GM19193 (cell line): Measurements from ENCODE around the gene MLXIPL.

Source experiments
- POLR2A ChIP-seq: IDR thresholded peaks from 4 replicates; pipeline ENCODE4 v1.6.1; 2011; ENCODE audit not compliant: insufficient read depth, insufficient read length; ENCODE audit errors: extremely low read depth

The MLXIPL gene, protein sequence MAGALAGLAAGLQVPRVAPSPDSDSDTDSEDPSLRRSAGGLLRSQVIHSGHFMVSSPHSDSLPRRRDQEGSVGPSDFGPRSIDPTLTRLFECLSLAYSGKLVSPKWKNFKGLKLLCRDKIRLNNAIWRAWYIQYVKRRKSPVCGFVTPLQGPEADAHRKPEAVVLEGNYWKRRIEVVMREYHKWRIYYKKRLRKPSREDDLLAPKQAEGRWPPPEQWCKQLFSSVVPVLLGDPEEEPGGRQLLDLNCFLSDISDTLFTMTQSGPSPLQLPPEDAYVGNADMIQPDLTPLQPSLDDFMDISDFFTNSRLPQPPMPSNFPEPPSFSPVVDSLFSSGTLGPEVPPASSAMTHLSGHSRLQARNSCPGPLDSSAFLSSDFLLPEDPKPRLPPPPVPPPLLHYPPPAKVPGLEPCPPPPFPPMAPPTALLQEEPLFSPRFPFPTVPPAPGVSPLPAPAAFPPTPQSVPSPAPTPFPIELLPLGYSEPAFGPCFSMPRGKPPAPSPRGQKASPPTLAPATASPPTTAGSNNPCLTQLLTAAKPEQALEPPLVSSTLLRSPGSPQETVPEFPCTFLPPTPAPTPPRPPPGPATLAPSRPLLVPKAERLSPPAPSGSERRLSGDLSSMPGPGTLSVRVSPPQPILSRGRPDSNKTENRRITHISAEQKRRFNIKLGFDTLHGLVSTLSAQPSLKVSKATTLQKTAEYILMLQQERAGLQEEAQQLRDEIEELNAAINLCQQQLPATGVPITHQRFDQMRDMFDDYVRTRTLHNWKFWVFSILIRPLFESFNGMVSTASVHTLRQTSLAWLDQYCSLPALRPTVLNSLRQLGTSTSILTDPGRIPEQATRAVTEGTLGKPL

GRCh38 chr7:73623798-73624668 is at the start of gene MLXIPL:
MLXIPL (minus strand) TSS chr7:73624522; CDS start chr7:73624492, 30 bp downstream.
- TF ChIP-seq POLR2A: no peak

DNA sequence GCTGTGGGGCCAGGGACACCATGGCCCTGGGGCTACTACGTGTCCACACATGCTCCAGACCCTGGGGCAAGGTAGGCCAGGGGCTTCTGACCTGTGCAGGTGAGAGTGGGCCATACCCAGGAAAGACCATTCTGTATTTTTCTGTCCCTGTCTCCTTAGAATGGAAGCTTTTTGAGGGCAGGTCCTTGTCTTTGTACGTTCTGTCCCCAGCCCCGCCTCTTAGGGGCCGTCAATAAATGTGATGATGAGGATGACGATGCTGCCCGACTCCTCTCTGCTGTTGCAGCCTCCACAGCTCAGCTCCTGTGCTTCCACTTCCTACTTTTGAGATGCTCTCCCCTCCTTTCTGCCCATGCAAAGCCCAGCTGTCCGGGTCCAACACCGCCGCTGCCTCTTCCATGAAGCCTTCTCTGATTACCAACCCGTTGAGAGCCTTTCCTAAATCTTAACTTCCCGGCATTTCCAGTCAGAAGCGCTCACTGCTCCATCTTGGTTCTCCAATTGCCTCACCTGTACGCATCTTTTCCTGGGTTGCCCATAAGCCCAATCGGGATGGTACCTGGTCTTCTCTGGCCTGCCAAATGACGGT is 47.6 kb upstream of the MLXIPL start:
- TF ChIP-seq POLR2A: no peak

DNA sequence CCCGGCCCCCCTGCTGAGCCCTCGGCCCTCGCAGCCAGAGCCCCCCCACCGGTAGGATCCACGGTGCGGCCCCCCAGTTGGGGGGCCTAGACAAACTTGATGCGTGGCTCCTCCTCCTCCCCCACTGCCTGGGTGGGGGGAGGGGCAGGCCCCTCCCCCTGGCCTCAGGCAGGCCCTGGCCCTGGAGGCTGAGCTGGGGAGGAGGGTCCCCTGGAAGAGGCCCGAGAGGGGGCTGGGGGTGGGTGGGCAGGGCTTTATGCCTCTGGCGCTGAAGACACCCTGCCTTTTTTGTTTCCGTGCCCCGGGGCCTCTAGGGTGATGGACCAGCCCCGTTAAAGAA is 47.0 kb upstream of the MLXIPL start:
- no peak for TF ChIP-seq POLR2A

DNA sequence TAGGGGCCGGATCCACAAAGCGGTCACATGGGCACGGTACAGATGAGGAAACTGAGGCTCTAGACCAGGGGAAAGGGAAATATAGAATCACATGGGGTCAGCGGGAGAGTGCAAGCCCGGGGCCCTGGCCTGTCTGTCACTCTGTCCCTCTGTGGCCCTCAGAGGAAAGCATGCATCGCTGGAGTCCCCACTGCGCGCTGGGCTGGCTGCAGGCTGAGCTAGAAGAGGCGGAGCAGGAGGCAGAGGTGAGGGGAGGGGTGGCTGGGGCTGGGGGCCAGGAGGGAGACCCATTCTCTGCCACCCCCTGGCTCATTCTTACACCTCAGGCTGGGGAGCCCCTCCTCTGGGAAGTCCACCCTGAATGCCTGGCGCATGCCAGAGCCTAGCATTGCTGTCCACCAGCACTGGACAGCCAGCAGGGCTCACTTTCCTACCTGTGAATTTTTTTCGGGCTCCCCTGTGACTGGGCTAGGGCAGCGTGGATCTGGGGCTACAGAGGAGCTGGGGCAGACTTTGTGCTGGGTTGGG is 45.6 kb upstream of the MLXIPL start:
- TF ChIP-seq POLR2A: no peak

GRCh38 chr7:73669288-73669701 is 45.0 kb upstream of the MLXIPL start:
- TF ChIP-seq POLR2A: no peak

GRCh38 chr7:73668886-73669230 is 44.5 kb upstream of the MLXIPL start:
- no peak for TF ChIP-seq POLR2A

DNA sequence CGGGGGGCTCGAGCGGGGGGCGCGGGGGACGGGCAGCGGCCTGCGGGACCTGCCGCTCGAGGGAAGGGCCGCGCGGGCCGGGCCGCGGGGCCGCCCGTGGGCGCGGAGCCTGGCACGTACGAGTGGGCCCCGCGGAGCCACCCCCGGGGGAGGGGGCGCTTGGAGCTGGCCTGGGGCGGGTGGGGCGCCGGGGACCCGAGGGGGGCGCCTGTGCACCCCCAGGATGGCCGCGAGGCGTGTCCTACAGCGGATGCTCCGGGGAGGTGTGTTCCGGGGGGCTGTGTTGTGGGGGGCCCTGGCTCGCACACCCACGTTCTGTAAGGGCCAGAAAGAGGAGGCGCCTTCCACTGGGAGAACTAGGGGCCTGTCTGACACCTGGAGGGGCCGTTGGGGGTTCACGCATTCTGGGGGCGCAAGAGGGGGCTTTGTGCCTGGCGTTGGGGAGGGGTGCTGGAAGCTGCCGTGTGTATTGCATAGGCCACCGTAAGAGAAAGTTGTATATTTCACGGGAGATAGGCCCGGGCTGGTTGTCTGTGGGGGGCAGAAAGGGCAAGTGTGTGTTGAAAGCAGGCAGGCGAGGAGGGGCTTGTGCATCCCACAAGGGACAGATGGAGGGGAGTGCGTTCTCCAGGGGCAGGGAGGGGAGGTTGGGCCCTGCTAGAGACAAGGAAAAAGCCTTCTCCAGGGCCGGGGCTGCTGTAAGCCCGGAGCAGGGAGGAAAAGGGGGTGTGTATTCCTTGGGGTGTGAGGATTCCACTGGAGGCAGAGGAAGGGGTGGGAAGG is 44.0 kb upstream of the MLXIPL start:
- no peak for TF ChIP-seq POLR2A

DNA sequence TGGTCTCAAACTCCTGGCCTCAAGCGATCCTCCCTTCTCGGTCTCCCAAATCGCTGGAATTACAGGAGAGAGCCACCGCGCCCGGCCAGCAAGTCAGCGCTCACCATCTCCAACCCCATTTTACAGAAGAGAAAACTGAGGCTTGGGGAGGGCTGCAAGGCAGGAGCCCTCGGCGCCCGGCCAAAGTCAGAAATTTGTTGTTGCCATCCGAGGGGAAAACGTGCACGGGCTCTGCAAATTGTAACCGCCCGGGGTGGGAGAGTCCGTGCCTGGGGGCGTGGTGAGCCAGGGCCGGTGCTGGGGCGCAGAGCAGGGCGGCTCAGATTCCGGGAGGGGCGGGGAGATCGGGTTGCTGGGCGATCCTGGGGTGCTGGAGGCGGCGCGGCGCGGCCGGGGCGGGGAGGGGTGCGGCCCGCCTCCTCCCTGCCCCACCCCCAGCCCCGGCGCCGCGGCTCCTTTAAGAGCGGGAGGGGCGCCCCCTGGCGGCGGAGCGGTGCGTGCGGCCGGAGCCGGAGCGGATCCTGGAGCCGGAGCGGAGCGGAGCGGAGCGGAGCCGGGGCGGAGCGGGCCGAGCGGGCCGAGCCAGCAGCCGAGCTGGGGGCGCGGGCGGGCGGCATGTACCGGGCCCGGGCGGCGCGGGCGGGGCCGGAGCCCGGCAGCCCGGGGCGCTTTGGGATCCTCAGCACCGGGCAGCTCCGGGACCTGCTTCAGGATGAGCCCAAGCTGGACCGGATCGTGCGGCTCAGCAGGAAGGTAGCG is 43.2 kb upstream of the MLXIPL start, which contains the start of gene VPS37D:
VPS37D (plus strand) TSS at position 488 of the 759 bp plus-strand sequence; CDS start at position 616, 128 bp downstream.
- no peak for TF ChIP-seq POLR2A

DNA sequence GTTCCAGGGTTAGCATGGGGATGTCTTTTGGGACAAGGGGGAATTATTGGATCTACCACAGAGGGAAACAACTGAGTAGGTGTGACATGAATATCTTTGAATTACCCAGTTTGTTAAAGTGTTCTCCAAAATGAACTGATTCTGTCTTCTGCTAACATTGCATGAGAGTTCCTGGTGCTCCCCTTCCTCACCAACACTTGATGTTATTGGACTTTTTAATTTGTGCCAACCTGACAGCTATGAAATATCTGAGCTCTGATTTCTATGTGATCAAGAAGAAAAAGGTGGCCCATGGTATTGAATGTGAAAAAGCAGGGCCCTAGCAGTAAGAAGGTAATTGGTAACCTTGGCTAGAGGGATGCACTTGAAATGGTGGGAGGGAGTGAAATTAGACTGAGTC is 38.7 kb upstream of the MLXIPL start:
- no peak for TF ChIP-seq POLR2A

- TF ChIP-seq POLR2A: no peak
Observed at GRCh38 chr7:73659983-73660382, 35.7 kb upstream of the MLXIPL start.

GRCh38 chr7:73652541-73652949 is 28.2 kb upstream of the MLXIPL start:
- no peak for TF ChIP-seq POLR2A

DNA sequence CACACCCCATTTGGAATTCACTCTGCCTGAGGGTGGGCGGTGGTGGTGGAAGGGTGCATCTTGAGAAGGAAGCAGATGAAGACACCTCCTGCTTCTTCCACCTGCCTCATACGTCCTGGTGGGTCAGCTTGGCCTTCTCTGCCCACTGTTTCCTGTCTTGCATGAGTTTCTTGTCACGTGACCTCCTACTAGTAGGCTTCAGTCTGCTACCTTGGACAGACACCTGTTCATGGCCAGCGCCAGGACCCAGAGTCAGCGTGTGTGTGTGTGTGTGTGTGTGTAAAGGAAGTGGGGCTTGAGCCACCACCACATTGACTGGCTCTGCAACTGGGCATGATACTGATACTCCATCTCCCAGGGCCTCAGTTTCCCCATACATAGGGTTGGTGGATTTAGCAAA is 26.2 kb upstream of the MLXIPL start:
- TF ChIP-seq POLR2A: no peak

DNA sequence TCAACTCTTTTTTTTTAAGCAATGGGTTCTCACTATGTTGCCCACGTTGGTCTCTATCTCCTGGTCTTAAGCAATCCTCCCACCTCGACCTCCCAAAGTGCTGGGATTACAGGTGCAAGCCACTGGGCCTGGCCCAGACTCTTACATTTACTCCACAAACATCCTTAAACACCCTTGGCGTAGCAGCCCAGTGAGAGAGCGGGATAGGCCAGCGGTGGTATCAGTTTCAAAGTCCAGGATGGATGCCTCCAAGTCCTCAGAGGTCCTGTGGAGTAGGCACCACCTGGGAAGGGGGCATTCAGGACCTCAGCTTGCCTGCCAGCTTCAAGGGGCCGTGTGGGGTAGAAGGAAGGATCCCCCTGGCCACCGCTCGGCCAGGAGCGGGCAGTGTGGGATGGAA is 25.3 kb upstream of the MLXIPL start:
- no peak for TF ChIP-seq POLR2A
